Measurements from ENCODE around the gene EID2.

Gene EID2

DNA sequence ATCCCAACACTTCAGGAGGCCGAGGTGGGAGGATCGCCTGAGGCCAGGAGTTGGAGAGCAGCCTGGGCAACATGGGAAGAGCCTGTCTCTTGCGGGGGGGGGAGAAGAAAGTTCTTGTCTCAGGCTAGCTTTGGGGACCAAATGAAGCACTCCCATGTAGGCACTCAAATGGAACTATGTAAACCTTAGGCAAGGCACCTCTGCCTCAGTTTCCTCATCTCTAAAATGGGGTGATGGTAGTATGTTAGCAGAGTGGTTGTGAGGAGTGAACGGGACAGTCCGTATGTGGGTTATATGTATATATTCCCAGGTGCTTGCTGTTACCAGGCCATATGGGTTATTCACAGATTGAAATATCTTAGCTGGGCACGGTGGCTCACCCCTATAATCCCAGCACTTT, 47.7 kb downstream of the EID2 start:
- Histone ChIP-seq H3K27me3 (ENCODE audit: insufficient read depth, insufficient read length) (no peaks in the 10 kb centered on the region), H3K4me1 (ENCODE audit: insufficient read depth, insufficient read length) (no peaks in the 10 kb centered on the region), H3K9me3 (ENCODE audit: insufficient read depth, low read length) (no peaks in the 10 kb centered on the region), H3K36me3 (ENCODE audit: insufficient read depth, insufficient read length, low read length) (peaks cover 42% of the 10 kb centered on the region), H3K9ac (ENCODE audit: insufficient read length, low read depth) (no peak overlapping the region), H3K4me3 (ENCODE audit: insufficient read length, low read depth) (no peak overlapping the region)
- DNase-seq (ENCODE audit: low read depth, low spot score) = no peak
- TF ChIP-seq YY1 (IDR thresholded peaks at IDR 0.05; ENCODE audit: insufficient read depth, insufficient read length) = no peak
- no peak for TF ChIP-seq ZNF274 (IDR thresholded peaks at IDR 0.05; ENCODE audit: low read depth, low read length)
- no peak for TF ChIP-seq SUZ12 (IDR thresholded peaks at IDR 0.05; ENCODE audit: extremely low read depth, insufficient read depth, insufficient read length)

DNA sequence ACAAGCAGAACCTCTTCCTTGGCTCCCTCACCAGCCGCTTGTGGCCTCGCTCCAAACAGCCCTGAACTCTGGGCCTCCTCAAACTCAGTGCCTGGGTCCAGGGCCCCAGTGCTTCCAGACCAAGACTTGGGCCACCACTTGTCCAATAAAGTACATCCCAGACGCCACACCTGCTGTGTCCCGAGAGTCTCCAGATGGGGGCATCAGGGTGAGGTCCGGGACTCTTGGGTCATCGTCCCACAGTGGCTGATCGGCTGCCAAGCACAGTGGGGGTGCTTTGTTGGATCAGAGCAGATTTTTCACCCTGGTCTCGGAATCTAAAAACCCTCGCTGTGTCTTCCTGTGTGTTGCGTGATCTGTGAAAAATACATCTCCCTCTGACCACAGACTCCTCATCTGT, 50.2 kb downstream of the EID2 start:
- peaks cover 60% of the 10 kb centered on the region for H3K36me3 ChIP-seq (ENCODE audit: insufficient read depth, insufficient read length, low read length)

More for the DNA sequence above, 50.2 kb downstream of the EID2 start:
- TF ChIP-seq SUZ12 (IDR thresholded peaks at IDR 0.05; ENCODE audit: extremely low read depth, insufficient read depth, insufficient read length) (no peak), ZNF274 (IDR thresholded peaks at IDR 0.05; ENCODE audit: low read depth, low read length) (no peak), YY1 (IDR thresholded peaks at IDR 0.05; ENCODE audit: insufficient read depth, insufficient read length) (no peak)
- H3K4me1 ChIP-seq (ENCODE audit: insufficient read depth, insufficient read length) = no peaks in the 10 kb centered on the region
- H3K9ac ChIP-seq (ENCODE audit: insufficient read length, low read depth) = no peak overlapping the region
- no peaks in the 10 kb centered on the region for H3K9me3 ChIP-seq (ENCODE audit: insufficient read depth, low read length)
- DNase-seq (ENCODE audit: low read depth, low spot score) = no peak
- H3K27me3 ChIP-seq (ENCODE audit: insufficient read depth, insufficient read length) = no peaks in the 10 kb centered on the region
- H3K4me3 ChIP-seq (ENCODE audit: insufficient read length, low read depth) = no peak overlapping the region
